Breast epithelium (tissue), 4 donors: ENCODE measurements around the gene ACACA. TPM values are rescaled to one million over a fixed set of nuclear protein-coding genes. Genes with fewer than 3 reads are reported as not detected.

Source experiments
- DNase-seq, 2 donors: peaks; one replicate each; pipeline ENCODE4 v3.0.0-alpha.2; 2019; ENCODE audit warnings: low spot score in 2 of 2
- H3K27ac ChIP-seq, 2 donors: fragments of 200-600 bp; sonication (generic) in 1 of 2; one replicate each; pipeline ENCODE4 v1.5.1; 2016 to 2019; ENCODE audit warnings: mild to moderate bottlenecking in 1 of 2
- H3K27me3 ChIP-seq, 2 donors: fragments of 200-600 bp; sonication (generic) in 1 of 2; one replicate each; pipeline versions ENCODE4 v1.5.1 to v1.6.0; 2017 to 2019; ENCODE audit warnings: control low read depth in 1 of 2, mild to moderate bottlenecking in 1 of 2
- H3K36me3 ChIP-seq: fragments of 200-600 bp; one replicate; pipeline ENCODE4 v1.5.1; 2019
- H3K4me1 ChIP-seq, 2 donors: fragments of 200-600 bp; sonication (generic); one replicate each; pipeline ENCODE4 v1.5.1; 2016 to 2019; ENCODE audit warnings: control low read depth in 1 of 2
- H3K4me3 ChIP-seq, 3 donors: fragments of 200-600 bp; sonication (generic); 1 replicate in 2 of 3; 2 replicates in 1 of 3; pipeline ENCODE4 v1.5.1; 2016 to 2019; ENCODE audit warnings: mild to moderate bottlenecking in 3 of 3, moderate library complexity in 2 of 3
- H3K9me3 ChIP-seq, 2 donors: fragments of 200-600 bp; sonication (generic) in 1 of 2; one replicate each; pipeline ENCODE4 v1.5.1; 2016 to 2019; ENCODE audit warnings: control low read depth in 1 of 2
- POLR2A ChIP-seq: fragments of 450-650 bp; IDR thresholded peaks from one replicate; pipeline ENCODE4 v1.6.1; 2016; ENCODE audit warnings: antibody characterized with exemption, mild to moderate bottlenecking, moderate library complexity
- POLR2AphosphoS5 ChIP-seq, 3 donors: sonication (generic); formaldehyde crosslinking; IDR thresholded peaks; one replicate each; pipeline ENCODE4 v1.6.1; 2017; ENCODE audit warnings: antibody characterized with exemption in 3 of 3
- intact Hi-C: fragments of 100-400 bp; cut with DNase I; formaldehyde crosslinking; loops from one replicate; pipeline ENCODE4 v1.15.1; 2023; ENCODE audit warnings: low total_unique reads
- total RNA-seq, 3 donors: library from RNA; depleted of rRNA; stranded (reverse); fragments of >200 nt; gene quantifications; one replicate each; pipeline ENCODE4 v1.1.0, GENCODE V29; 2016
- TF ChIP-seq, protein P1 (sequence below), 3 donors: fragments of 450-650 bp; IDR thresholded peaks; one replicate each; pipeline ENCODE4 v1.5.1; 2016 to 2017; ENCODE audit warnings: antibody characterized with exemption in 3 of 3, mild to moderate bottlenecking in 3 of 3, moderate library complexity in 3 of 3

Gene ACACA
- total RNA-seq, 3 donors from 2014 or later, result 32.8 to 46.5 (median 36.1) TPM

DNA sequence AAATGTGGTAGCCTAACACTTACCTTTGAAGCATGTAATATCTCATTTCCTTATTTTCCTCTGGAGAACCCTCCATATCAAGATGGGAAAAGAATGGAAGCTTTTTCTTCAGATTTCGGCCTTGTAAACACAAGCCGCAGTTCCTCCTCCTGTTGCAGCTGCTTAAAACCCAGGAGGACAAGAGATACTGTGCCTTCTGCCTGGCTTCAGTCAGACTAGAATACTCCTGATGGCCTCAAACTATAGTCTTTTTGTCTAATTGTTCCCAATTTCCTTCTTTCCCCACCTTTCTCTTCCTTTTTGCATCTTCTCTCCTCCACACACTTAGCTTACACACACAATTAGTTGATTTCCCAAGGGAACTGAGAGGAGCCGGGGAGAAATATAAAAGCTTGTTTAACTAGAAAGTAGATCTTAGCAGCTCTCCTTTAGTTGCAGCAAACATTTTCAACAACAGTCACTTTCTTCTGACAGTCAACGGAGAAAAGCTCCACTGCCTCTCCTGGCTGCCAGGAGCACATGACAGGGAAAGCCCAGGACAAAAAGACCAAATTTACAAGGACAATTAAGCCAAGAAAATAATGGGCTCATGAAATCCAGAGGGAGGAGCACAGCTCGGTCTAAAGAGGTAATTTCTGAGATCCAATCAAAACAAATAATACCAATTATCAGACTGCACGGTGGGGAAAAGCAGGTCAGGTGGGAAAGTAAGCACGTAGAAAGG, 107.2 kb downstream of the ACACA start:
- Histone ChIP-seq H3K9me3 (no peaks in the 10 kb centered on the region), H3K27me3 (no peaks in the 10 kb centered on the region), H3K4me3 (peak overlapping the region in 1 of 3 donors; percentile 21), H3K4me1 (no peaks in the 10 kb centered on the region), H3K36me3 (no peaks in the 10 kb centered on the region), H3K27ac (peak overlapping the region in 1 of 2 donors; percentile 56)
- TF ChIP-seq POLR2AphosphoS5 (IDR thresholded peaks at IDR 0.05) (no peak), POLR2A (no peak)
- intact Hi-C loops, result no loop called here
- DNase-seq, result no peak

DNA sequence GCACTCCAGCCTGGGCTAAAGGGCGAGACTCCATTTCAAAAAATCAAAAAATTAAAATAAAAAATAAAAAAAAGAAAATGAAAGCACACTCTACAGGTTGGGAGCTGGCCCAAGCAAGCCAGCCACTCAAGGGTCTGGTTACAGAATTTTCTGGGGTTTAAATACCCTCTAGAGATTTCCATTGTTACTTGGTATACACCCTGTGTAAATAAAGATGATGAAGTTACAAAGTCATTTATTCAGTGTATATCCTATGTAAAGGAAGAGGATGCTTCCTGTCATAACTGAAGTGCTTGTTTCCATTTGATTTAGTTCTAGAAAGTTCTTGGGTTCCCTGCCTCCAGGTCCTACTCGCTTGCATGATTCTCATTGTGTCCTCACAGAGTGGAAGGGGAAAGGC, 110.7 kb downstream of the ACACA start:
- no peaks in the 10 kb centered on the region for H3K4me1 ChIP-seq
- intact Hi-C loops, result no loop called here

DNA sequence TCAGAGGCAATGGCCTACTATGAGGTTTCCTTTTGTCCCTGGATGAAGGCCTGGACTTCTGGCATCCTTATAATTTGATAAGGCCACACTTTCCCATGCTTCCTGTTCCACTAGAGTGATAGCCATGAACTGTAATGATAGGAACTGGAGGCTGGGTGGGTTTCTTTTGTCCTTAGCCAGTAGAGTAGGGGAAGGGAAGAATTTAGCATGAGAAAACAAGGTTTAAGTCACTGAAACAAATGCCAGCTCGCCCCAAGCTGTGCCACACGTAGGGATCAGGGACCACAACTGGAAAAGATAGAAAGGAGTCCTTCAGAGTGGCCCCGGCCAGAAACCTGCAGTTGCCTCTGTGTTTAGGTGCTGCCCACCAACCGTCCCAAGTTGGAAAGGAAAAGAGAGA, 111.7 kb downstream of the ACACA start:
- H3K27ac ChIP-seq, result no peak overlapping the region
- no peak for TF ChIP-seq POLR2AphosphoS5 (IDR thresholded peaks at IDR 0.05)
- TF ChIP-seq, protein P1, sequence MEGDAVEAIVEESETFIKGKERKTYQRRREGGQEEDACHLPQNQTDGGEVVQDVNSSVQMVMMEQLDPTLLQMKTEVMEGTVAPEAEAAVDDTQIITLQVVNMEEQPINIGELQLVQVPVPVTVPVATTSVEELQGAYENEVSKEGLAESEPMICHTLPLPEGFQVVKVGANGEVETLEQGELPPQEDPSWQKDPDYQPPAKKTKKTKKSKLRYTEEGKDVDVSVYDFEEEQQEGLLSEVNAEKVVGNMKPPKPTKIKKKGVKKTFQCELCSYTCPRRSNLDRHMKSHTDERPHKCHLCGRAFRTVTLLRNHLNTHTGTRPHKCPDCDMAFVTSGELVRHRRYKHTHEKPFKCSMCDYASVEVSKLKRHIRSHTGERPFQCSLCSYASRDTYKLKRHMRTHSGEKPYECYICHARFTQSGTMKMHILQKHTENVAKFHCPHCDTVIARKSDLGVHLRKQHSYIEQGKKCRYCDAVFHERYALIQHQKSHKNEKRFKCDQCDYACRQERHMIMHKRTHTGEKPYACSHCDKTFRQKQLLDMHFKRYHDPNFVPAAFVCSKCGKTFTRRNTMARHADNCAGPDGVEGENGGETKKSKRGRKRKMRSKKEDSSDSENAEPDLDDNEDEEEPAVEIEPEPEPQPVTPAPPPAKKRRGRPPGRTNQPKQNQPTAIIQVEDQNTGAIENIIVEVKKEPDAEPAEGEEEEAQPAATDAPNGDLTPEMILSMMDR (IDR thresholded peaks at IDR 0.05), result no peak
- TF ChIP-seq POLR2A, result no peak
- H3K4me3 ChIP-seq, result no peak overlapping the region
- H3K4me1 ChIP-seq, result no peaks in the 10 kb centered on the region
- H3K36me3 ChIP-seq, result no peaks in the 10 kb centered on the region
- H3K9me3 ChIP-seq, result no peaks in the 10 kb centered on the region
- DNase-seq, result no peak
- H3K27me3 ChIP-seq, result no peaks in the 10 kb centered on the region
- intact Hi-C loops, result no loop called here

More for the DNA sequence above, 110.7 kb downstream of the ACACA start:
- H3K9me3 ChIP-seq, result no peaks in the 10 kb centered on the region
- H3K27me3 ChIP-seq, result no peaks in the 10 kb centered on the region
- DNase-seq, result no peak
- no peak overlapping the region for H3K27ac ChIP-seq
- H3K4me3 ChIP-seq, result no peak overlapping the region
- TF ChIP-seq POLR2AphosphoS5 (IDR thresholded peaks at IDR 0.05) (no peak), POLR2A (no peak)
- TF ChIP-seq, protein P1 (IDR thresholded peaks at IDR 0.05), result no peak
- H3K36me3 ChIP-seq, result no peaks in the 10 kb centered on the region

DNA sequence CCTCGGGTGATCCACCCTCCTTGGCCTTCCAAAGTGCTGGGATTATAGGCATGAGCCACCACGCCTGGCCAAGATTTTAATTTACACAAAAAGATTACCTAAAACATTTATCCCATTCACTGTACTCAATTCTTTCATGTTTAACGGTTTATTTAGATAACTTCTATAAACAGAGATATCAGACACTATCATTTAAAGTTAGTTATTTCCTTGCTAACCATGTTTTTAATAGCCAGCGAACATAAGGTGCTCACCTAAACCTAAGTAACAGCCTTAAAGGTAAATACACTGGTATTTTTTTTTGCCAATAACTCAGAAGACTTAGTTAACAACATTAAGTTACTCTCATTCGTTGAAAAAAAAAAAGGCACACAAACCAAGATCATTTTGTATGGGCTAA, 112.9 kb downstream of the ACACA start:
- H3K27ac ChIP-seq, result no peak overlapping the region
- no peaks in the 10 kb centered on the region for H3K36me3 ChIP-seq
- no peak overlapping the region for H3K4me3 ChIP-seq
- no peaks in the 10 kb centered on the region for H3K27me3 ChIP-seq
- intact Hi-C loops, result no loop called here
- no peak for DNase-seq
- no peaks in the 10 kb centered on the region for H3K4me1 ChIP-seq
- H3K9me3 ChIP-seq, result no peaks in the 10 kb centered on the region
- no peak for TF ChIP-seq POLR2AphosphoS5 (IDR thresholded peaks at IDR 0.05)
- TF ChIP-seq, protein P1 (IDR thresholded peaks at IDR 0.05), result no peak
- TF ChIP-seq POLR2A, result no peak

DNA sequence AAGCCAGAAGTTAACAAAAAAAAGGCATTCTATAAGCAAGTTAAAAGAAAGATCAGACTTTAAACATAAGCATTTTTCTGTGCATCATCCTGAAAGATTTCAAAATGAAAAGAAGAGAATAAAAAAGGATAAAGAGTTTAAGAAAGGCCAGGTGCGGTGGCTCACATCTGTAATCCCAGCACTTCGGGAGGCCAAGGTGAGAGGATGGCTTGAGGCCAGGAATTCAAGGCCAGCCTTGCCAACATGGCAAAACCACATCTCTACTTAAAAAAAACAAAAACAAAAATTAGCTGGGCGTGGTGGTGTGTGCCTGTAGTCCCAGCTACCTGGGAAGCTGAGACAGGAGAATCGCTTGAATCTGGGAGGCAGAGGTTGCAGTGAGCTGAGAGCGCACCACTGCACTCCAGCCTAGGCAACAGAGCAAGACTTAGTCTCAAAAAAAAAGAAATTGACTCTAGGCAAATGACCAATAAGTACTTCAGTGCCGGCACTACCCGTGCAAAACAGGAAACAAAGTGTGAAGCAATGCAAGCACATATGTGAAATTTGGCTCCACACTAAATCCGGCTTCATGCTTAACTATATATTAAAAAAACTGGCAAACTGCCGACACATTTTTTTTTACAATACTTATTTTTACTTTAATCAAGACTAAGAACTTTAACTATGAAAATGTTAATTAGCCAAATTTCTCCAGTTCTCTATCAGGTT, 114.1 kb downstream of the ACACA start:
- DNase-seq, result no peak
- no peak overlapping the region for H3K4me3 ChIP-seq
- no peaks in the 10 kb centered on the region for H3K27me3 ChIP-seq
- TF ChIP-seq POLR2AphosphoS5 (IDR thresholded peaks at IDR 0.05), result no peak
- TF ChIP-seq, protein P1 (IDR thresholded peaks at IDR 0.05), result no peak
- intact Hi-C loops, result no loop called here
- no peaks in the 10 kb centered on the region for H3K9me3 ChIP-seq
- no peak overlapping the region for H3K27ac ChIP-seq
- no peaks in the 10 kb centered on the region for H3K4me1 ChIP-seq
- H3K36me3 ChIP-seq, result no peaks in the 10 kb centered on the region
